GM18951 (cell line): Measurements from ENCODE around the gene WDR35.
A peak's percentile ranks its signal among the peaks of the same experiment; 100 is the strongest.
"Not testable (repeated sequence)": the region's sequence is repeated elsewhere in the genome, so short reads cannot be mapped to it uniquely, and the experiment has no call there.

ENCODE experiments used
- POLR2A ChIP-seq: IDR thresholded peaks from 4 replicates; pipeline ENCODE4 v1.6.1; 2011; ENCODE audit warnings: mild to moderate bottlenecking; ENCODE audit not compliant: insufficient read length, insufficient read depth; ENCODE audit errors: extremely low read depth
- in situ Hi-C: fragments of 300-500 bp; cut with MboI; formaldehyde crosslinking; loops from one replicate; pipeline ENCODE4 v1.12.0; 2022; ENCODE audit warnings: low sequenced_read_pairs, mixed read lengths, inconsistent platforms; ENCODE audit not compliant: unreplicated experiment

Gene WDR35

DNA sequence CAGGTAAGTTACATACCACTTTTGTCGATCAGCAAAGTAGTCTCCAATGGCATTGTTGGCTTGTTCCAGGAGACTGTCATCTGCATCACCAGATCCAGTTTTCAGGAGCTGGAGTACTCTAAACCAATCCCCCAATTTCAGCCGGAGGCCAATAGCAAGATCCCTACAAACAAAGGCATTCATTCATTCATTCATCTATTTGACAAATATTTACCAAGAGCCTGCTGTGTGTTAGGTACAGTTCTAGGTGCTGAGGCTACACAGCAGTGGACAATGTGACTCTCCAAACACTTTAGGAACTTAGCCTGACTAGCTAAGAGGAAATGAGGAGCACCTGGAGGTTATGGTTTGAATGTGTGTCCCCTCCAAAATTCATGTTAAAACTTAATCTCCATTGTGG is 53.7 kb downstream of the WDR35 start:
- in situ Hi-C loops: no loop called here

DNA sequence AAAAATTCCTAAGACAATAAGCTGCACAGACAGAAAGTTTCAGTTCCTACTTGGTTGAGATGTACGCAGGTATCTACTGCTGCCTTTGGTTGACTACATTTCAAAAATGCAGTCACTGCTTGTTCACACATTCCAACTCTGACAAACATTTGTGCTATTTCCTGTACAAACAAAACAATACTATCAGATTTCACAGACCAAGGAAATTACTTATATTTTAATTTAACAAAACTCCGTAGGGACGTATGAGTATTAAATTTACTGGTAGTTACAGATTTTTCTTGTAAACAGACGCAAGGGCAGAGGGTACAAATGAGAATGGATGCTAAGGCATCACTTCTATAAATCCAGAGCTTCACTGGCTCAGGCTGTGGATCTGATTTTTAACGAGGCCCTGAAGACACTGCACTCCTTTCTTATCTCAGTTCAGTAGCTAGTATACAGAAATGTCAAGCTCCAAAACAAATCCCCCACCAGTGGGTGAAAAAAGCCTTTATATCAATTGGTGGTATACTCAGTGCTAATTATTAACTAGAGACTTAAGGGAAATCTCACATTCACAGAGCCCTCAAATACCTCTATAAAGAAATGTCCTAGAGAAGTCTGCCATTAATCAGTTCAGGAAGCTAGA is 56.4 kb downstream of the WDR35 start:
- TF ChIP-seq POLR2A: no peak
- in situ Hi-C loops: no loop called here

More for the DNA sequence above, 53.7 kb downstream of the WDR35 start:
- TF ChIP-seq POLR2A: no peak

DNA sequence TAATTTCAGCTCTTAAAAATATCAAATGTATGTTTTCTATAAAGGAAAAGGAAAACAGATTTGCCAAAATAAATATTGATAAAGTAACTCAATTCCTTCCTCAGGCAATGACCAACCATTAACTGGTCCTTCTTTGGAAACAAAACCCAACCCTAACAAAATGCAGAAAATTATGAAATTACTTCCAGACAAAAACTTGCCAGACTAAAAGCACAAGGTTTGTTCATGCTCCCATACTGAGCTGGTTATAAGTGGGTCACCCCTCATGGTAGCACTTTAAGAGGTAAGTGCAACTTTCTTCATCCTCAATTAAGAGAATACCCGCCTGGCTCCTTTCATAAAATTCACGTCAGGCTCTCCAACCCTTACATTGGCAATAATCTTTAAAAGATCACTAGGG is 57.0 kb downstream of the WDR35 start:
- TF ChIP-seq POLR2A: no peak
- in situ Hi-C loops: no loop called here

DNA sequence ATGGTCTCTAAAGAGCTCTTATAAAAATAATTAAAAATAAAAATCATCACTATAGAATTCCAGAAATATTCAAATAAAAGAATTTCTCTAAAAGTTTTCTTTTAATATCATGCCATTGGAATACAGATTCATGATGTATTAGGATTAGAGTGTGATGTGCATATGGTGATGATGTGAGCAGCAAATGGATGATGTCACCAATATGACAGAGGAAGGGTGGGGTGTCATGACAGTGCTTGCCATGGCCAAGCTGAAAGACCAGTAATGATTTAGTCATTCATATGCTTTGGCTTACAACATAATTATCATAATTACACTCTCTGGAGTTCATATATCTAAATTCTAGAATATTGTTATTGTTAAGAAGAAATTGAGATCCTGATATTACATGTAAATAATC is 60.7 kb downstream of the WDR35 start:
- in situ Hi-C loops: no loop called here

DNA sequence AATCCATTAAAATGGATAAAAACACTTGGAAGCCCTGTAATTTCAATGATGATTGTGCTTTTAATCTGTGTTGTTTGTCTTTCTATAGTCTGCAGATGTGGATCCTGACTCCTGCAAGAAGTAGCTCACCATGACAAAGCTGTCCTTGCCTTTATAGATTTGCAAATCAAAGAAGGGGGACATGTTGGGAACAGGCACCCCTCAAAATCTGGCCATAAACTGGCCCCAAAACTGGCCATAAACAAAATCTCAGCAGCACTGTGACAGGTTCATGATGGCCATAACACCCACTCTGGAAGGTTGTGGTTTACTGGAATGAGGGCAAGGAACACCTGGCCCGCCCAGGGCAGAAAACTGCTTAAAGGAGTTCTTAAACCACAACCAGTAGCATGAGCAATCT is 62.1 kb downstream of the WDR35 start:
- in situ Hi-C loops: not testable (repeated sequence)

More for the DNA sequence above, 60.7 kb downstream of the WDR35 start:
- TF ChIP-seq POLR2A: no peak

DNA sequence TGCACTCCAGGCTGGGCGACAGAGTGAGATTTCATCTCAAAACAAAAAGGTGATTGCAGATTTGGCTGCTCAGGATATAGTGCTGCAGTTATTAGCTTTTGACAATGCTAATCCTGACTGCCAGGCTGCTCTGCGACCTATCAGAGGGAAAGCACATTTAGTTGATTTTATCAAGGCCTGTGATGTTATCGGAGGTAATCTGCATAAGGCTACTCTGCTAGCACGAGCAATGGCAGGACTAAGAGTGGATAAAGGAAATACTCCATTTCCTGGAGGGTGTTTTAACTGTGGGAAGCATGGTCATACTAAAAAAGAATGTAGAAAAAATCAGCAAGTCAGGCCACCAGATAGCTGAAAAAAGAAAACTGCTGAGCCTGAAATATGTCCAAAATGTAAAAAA is 65.4 kb downstream of the WDR35 start:
- in situ Hi-C loops: not testable (repeated sequence)

DNA sequence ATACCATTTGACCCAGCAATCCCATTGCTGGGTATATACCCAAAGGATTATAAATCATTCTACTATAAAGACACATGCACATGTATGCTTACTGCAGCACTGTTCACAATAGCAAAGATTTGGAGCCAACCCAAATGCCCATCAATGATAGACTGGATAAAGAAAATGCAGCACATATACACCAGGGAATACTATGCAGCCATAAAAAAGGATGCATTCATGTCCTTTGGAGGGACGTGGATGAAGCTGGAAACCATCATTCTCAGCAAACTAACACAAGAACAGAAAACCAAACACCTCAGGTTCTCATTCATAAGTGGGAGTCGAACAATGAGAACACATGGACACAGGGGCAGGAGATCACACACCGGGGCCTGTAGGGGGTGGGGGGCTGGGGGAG is 67.7 kb downstream of the WDR35 start:
- in situ Hi-C loops: not testable (repeated sequence)

DNA sequence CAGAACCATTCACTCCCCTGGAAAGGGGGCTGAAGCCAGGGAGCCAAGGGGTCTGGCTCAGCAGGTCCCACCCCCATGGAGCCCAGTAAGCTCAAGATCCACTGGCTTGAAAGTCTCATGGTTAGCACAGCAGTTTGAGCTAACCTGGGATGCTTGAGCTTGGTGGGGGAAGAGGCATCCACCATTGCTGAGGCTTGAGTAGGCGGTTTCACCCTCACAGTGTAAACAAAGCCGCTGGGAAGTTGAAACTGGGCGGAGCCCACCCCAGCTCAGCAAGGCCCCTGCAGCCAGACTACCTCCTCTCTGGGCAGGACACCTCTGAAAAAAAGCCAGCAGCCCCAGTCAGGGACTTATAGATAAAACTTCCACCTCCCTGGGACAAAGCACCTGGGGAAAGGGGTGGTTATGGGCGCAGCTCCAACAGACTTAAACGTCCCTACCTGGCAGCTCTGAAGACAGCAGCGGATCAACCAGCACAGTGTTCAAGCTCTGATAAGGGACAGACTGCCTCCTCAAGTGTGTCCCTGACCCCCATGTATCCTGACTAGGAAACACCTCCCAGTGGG is 73.4 kb downstream of the WDR35 start:
- TF ChIP-seq POLR2A: no peak
- in situ Hi-C loops: no loop called here

DNA sequence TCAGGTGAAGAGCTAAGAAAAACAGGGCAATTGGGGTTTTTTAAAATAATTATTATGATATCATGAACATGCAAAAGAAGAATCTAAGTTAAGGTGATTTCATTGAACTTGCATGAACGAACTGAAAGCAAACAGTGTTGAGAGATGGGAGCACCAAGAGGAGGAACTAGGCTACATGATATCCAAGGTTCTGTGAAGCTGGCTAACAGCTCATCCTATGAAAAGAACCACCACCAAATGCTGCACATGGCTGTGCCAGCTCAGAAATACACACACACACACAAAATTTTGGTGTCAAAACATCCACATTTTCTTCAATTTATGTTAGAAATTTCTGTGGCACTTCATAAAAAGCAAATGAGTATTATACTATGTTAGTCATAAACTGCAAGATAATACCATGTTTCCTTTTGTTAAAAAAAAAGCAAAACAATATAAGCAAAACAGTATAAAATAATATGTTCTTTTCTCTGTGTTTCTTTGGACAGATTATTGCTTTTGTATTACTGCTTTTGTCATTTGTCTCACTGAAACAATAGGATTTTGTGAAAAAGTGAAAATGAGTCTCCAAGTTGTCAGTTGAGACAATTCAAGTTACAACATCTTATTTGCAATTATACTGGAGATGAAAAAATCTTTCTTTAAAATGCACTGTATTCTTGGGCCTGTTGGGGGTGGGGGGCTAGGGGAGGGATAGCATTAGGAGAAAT is 75.5 kb downstream of the WDR35 start:
- in situ Hi-C loops: no loop called here
- no peak for TF ChIP-seq POLR2A

DNA sequence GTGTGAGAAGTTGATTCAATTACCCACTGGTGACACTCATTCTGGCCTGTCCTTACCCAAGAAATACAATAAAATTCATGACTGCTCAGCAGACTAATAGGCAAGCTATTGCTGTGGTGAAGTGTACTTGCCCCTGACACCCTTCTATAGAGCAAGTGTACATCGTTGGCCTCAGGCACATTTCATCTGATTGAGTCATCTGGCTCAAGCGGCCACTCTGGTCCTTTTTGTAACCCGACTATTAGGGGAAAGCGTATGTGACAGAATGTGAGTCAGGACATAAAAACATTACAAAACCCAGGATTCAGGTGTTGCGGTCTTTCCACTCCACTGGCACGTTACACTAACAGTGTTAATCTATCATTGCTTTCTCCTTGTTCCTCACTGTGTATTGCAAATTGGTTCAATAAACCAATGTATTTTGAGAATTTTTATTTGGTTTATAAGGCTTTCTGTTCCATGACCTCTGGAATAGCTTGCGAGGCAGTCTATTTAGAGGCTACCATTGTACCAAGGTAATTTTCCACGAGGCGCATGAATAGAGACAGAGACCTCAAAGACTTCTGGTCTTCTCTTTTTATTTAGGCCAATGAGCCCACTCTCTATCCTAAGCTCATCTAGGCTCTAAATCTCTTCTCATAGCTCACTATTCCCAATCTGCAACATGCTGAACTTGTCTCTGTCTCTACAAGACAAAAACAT is 77.9 kb downstream of the WDR35 start:
- no peak for TF ChIP-seq POLR2A
- in situ Hi-C loops: no loop called here

DNA sequence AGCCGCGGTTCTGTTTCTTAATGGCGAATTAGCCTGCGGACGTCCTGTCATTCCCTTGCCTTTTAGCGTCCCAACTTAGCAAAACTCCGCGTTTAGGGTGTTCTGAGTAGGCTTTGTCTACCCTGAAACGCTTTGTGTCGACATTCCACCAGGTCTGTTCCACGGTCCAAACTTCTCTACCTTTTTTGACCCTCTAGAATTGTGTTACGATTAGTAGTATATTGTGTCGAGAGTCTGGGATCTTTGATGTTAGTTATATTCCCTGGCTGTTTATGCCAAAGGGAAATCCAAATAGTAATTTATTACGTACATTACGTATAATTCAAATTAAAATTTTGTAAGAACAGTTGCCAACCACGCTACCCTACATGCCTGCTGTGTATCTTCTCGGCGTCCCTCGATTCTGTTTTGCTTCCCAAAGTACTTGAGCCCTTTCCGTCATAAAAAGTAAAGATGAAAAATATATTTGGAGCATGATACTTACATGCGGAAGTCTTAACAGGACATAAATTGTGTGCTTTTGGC is 87.6 kb downstream of the WDR35 start:
- no peak for TF ChIP-seq POLR2A
- in situ Hi-C loops: no loop called here

DNA sequence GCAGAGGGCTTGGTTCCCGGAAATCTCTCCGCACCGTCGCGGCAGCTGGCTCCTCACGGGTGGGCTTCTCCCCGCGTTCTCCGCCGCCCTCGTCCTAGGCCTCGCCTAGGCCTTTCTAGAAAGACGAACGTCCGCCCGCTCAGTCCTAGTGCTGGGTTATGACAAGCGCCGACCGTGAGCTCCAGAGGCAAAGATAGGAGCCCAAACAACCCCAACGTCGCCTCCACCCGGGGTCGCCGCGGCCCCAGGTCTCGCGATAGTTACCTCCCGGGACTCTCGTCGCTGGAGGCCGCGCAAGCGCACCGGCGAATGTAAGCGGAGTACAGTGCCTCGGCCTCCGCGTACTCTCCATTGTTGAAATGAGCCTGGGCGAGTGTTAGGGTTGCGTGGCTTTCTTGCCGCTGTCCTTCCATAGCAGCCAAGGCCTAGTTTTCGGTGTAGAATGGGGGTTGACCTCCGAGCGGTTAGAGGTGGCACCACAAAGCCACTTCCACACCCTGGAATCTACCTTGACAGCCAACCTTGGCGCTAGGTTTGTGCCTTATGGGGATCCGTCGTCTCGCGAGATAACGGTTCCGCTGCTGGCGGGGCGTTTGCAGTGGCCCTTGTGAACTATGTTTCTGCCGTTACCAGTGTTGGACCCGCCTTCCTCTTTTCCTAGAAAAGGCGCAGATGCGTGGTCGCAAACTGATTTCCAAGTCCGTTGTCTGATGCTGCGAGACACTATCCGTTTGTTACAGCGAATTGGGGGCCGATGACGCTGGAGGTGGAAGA is 88.3 kb downstream of the WDR35 start, which contains the start of gene TTC32:
TSS of gene TTC32 (minus strand) at position 542 of the 774 bp plus-strand sequence. CDS start at position 413, 129 bp downstream.
- in situ Hi-C loops: no loop called here
- peak; percentile 90 for TF ChIP-seq POLR2A

DNA sequence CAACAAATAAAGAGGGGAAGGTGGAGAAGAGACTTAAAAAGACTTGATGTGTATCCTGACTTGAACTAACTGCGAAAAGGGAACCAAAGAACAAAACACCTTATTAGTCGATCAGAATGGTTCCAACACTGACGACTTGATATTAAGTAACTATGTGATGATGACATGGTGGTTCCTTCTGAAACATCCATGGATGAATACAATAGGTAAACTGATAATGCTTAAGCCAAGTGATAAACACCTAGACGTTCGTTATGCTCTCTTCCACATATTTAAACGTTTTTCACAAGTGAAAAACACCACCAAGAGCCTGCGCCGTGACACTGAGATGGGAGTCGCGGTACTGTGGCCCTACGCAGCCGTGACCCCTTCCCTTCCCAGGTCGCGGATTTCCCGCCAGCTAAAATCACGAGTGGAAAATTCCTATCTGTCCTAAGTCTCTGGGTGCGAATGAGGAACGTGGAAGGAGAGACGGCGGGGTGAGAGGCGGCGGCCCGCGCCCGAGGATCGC is 88.9 kb downstream of the WDR35 start:
- in situ Hi-C loops: no loop called here
- TF ChIP-seq POLR2A: no peak
